Measurements from ENCODE around the gene RAD51D.

RAD51D gene

GRCh38 chr17:35088881-35089585, 30.6 kb downstream of the RAD51D start:
- DNase-seq, result peak; percentile 42

- peak; percentile 1 for DNase-seq
Observed at GRCh38 chr17:35088356-35088880, 31.2 kb downstream of the RAD51D start.

GRCh38 chr17:35087731-35088355, 31.8 kb downstream of the RAD51D start:
- no peak for DNase-seq

GRCh38 chr17:35086931-35087573, 32.6 kb downstream of the RAD51D start:
- no peak for DNase-seq

- DNase-seq, result no peak
Observed at GRCh38 chr17:35086164-35086563, 33.5 kb downstream of the RAD51D start.

GRCh38 chr17:35084987-35085386, 34.7 kb downstream of the RAD51D start:
- no peak for DNase-seq

GRCh38 chr17:35083071-35083470, 36.6 kb downstream of the RAD51D start:
- no peak for DNase-seq

- peak; percentile 29 for DNase-seq
Observed at GRCh38 chr17:35082073-35082657, 37.5 kb downstream of the RAD51D start.

- DNase-seq, result no peak
Observed at GRCh38 chr17:35081638-35082037, 38.0 kb downstream of the RAD51D start.

- DNase-seq, result no peak
Observed at GRCh38 chr17:35080536-35080935, 39.1 kb downstream of the RAD51D start.

- no peak for DNase-seq
Observed at GRCh38 chr17:35079547-35080423, 39.9 kb downstream of the RAD51D start.

- DNase-seq, result no peak
Observed at GRCh38 chr17:35076874-35077273, 42.8 kb downstream of the RAD51D start.

- no peak for DNase-seq
Observed at GRCh38 chr17:35074711-35075707, 44.7 kb downstream of the RAD51D start.

- no peak for DNase-seq
Observed at GRCh38 chr17:35073991-35074627, 45.6 kb downstream of the RAD51D start.

- no peak for DNase-seq
Observed at GRCh38 chr17:35073183-35073790, 46.4 kb downstream of the RAD51D start.

- no peak for DNase-seq
Observed at GRCh38 chr17:35069311-35069710, 50.3 kb downstream of the RAD51D start.

- DNase-seq, result no peak
Observed at GRCh38 chr17:35068249-35068648, 51.4 kb downstream of the RAD51D start.

GRCh38 chr17:35065880-35066279, 53.8 kb downstream of the RAD51D start:
- no peak for DNase-seq

- no peak for DNase-seq
Observed at GRCh38 chr17:35064516-35065215, 55.0 kb downstream of the RAD51D start.

All from NCI-H2029 treated with DMSO at 0.1 percent for 48 hours (cell line).